GM19468 (cell line): Measurements from ENCODE around the gene EXOG.

Source experiments
- ATAC-seq: cut with Tn5 transposase; IDR thresholded peaks from one replicate; pipeline ENCODE4 v1.9.1; 2021; ENCODE audit warnings: mild to moderate bottlenecking, moderate library complexity, moderate number of reproducible peaks; ENCODE audit not compliant: unreplicated experiment; ENCODE audit errors: extremely low read depth

Gene EXOG

DNA sequence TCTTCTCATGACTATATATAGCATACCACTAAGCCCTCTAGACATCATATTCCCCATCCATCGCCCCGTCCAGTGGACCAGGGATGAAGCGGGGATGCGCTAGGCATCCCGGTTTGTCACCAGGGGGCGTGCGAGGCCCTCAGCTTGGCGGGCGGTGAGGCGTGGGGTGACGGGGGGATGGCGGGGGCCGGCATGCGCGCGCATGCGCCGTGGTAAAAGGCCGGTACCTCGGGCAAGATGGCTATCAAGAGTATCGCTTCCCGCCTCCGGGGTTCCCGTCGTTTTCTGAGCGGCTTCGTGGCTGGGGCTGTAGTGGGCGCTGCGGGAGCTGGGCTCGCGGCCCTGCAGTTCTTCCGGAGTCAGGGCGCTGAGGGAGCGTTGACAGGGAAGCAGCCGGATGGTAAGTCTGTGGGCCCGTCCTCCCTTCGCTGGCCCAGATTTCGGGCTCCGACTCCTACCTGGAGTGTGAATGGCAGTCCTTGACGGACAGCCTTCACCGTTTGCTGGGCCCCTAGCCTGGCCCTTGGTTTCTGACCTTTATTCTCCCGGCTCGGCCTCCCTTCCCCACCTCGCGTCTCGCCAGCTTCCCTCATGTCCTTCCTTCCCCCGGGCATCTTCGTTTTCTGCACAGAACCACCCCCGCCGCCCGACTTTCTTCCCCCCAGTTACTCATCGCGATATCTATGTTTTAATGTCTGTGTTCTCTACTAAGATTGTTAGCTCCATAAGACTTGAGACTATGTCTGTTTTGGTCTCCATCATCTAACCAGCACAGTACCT lies at the start of gene EXOG:
Gene EXOG (plus strand): TSS at position 210 of the 780 bp plus-strand sequence. CDS start 28 bp downstream, at position 238.
- ATAC-seq: peak; percentile 75

GRCh38 chr3:38446812-38447211 lies 49.3 kb upstream of the EXOG start:
- ATAC-seq: no peak

DNA sequence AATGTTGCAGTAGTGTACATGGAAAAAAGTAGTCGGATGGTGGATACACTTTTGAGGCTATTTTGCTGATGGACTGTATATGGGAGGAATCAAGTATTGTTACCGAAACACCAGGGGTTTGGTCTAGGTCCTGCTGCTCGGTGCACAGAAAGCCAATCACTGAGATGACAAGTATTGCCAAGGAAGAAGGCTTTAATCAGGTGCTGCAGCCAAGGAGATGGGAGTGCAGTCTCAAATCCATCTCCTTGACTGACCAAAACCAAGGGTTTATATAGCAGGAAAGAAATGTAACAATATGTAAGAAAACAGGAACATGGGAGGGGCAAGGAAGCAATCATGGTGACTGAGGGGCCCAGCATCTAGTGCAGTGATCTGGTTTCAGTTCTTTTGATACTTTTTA lies 45.3 kb upstream of the EXOG start:
- no peak for ATAC-seq

DNA sequence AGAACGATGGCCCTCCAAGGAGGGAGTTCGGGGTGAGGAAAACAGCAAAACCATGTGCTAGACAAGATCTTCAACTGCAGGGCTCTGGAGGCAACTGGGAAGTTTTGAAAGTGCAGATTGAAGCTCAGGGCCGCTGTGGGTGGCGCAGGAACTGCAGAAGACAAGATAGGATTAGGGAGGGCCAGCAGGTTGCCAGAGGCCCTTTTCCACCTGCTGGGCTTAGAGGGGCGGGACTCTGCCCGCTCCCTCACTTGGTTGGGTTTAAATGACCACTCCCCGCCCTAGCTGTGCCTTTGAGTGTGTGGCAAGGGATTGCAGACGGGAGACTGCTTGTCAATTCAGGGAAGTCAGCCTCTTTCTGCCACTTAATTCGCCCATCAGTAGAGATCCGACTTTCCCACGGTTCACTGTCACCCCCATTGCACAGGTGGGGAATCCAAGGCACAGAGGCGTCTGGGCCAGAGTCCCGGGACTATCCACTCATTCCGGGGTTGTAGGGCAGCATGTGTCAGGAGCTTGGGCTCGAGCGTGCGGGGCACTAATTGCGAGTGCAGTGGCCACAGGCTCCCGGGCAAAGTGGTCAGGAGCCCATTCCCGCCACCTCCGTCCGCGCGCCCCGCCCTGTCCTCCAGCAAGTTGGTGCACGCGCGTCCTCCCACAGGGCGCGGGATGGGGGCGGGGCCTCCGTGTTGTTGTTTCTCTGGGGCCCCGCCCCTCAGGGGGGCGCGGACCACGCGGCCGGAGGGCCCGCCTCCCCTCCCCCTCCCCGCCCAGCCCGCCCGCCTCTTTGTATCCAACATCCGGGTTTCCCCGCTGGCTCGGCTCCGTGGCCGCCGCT lies 42.8 kb upstream of the EXOG start, which contains the start of gene ACVR2B:
Gene ACVR2B (plus strand): TSS at position 816 of the 838 bp plus-strand sequence. CDS start 433 bp downstream, outside the sequence.
- no peak for ATAC-seq

DNA sequence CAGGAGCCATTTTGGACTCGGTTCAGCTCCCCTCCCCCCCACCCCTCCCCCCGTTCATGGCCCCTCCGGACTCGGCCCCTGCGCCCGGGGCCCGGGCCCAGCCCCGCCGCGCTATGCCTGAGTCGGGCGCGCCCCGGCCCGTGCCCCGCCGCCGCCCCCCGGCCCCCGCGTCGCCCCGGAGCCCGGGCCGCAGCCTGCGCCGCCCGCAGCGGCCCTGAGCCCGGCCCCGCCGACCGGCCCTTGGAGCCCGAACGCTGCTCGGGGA lies 42.3 kb upstream of the EXOG start:
- no peak for ATAC-seq

DNA sequence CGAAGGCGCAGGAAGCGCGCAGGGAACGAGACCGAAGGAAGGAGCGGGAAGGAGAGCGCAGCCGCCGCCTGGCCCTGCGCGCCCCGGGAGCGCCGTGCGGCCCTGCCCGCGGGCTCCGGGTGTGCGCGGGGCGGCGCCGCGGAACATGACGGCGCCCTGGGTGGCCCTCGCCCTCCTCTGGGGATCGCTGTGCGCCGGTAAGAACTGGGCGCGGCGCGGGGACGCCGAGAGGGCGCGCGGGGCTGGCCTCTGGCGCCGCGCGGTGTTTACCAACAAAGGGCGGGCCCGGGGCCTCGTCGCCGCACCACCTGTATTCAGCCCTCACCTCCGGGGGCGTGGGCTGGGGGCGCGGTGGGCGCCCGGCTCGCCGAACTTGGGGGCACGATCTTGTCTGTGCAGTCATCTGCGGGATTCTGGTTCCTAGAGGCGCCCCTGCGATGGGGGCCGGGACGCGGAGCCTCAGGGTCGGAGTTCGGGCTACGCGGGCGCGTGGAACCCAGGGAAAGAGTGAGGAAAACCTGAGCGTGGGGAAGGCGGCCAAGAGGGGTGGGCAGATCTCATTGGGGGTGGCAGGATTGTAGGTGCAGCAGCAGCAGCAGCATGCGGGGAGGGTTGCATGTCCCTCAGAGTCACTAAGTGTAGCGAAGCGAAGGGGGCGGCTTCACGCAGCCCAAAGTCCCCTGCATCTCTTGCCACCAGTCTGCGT lies 41.8 kb upstream of the EXOG start:
- ATAC-seq: no peak

DNA sequence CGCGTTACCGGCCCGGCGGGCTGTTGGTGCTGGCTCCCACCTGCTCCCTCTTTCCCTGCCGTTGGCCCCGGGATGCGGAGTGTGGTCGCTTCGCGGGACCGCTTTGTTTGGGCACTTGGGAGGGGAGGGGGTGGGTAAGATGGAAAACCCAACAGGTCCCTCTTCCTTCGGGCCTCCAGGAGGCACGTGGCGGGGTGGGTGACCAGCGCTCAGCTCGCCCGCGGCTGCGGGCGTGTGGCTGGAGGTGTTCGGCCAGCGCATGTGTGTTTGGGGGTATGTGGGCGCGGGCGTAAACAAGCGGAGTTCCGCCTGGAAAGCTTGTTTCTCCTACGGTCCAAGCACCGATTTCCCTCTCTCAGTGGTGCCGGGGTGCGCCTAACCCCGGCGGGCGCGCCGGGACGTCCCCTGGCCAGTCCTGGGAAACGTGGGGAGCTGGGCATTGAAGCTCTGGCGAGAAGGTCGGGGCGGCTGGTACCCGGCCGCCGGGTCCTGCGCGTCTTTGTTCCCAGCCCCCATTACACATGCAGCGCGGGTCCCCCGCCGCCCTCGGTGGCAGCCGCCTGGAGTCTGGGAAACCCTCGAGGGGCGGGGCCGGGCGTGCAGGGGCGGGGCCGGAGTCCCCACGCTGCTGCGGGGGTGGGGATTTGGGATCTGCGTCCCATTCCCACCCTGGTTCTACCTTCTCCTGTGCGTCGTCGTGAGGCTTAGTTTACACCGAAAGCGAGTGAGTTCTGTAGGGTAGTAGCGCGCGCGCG lies 41.1 kb upstream of the EXOG start:
- ATAC-seq: no peak

GRCh38 chr3:38455639-38456430 lies 40.3 kb upstream of the EXOG start:
- no peak for ATAC-seq

GRCh38 chr3:38457111-38458003 lies 38.8 kb upstream of the EXOG start:
- no peak for ATAC-seq

DNA sequence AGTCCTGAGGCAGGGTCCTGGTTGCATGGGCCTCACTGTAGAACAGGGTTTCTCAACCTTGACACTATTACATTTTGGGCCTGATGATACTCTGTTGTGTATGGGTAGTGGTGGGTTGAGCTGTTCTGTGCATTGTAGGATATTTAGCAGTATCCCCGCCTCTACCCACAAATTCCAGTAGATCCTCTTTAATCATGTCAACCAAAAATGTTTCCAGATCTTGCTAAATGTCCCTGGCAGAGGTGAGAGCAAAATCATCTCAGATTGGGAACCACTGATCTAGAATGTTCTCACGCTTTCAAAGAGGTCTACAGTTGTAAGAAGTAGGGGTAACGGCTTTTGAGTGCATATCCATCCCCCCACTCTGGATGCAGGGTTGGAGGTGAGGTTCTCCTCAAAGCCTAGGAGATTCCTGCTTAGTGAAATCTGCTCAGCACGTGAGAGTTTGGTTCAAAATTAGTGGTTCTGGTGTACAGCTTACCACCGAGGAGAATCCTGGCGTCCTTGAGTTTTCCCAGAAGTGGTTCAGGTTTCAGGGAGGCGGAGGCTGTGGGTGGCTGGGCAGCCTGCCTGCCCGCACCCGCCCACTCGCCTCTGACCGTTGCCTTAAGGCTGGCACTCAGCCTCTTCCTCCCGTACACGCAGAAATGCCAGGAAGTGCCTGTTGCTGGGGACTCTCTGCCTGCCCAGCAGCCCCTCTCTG lies 37.2 kb upstream of the EXOG start:
- no peak for ATAC-seq

DNA sequence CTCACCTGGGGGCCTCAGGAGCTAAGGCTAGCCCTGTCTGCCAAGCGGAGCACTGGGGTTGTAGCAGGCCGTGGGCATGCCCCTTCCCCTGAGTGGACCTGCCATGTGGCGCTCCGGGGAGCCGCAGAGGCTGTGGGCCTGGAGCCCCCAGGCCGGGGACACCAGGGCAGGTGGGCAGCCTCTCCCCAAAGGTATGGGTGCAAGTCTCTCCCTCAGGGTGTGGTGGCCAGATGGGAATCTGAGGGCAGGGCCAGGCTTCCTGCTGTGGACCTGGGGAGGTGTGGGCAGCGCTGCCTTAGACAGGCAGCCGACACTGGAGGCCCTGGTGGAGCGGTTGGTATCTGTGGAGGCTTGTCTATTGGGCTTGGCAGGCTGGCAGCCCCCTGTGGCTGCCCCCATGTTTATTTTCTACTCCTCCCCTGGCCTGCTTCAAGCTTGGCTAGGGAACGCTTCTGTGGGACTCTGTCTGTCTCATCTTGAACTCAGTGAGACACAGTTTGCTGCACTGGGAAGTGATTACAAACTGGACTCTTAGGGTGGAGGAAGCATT lies 36.6 kb upstream of the EXOG start:
- no peak for ATAC-seq

DNA sequence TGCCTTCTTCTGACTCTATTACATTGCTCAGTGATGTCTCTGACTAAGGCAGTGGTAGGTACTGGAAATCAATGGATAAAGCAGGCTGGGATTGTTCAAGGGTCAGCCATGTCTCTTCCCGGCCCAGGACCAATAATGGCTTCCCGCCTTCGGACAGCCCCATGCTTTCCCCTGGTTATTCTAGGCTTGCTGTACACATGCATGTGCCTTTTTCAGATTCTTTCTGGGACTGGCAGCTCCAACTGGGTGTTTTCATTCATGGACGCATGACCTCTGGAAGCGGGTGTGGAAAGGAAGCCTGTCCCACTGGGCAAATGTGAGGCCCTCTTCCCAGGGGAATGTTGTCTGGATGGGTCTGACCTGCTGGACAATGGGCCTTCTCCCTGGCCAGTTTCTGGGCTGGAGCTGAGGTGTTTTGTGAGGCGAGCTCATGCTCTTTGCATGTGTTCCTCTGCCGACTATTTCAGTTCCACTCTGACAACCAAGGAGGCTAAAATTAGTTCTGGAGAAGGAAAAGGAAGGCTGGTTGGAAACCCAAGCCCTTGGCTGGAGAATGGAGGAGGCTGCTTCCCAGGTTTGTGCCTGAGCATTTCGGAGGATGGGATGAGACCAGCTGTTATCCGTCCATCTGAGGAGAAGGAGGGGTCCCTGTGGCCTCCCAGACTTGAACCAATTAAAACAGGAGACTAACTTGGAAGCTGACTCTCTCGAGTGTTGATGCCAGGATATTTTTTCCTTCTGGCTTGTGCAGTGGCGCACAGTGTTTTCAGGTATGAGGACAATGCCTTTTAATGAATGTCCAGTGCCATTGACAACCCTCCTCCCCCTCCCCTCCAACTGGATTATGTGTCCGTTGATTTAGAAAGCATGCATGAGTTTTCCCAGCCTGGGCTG lies 35.5 kb upstream of the EXOG start:
- no peak for ATAC-seq

DNA sequence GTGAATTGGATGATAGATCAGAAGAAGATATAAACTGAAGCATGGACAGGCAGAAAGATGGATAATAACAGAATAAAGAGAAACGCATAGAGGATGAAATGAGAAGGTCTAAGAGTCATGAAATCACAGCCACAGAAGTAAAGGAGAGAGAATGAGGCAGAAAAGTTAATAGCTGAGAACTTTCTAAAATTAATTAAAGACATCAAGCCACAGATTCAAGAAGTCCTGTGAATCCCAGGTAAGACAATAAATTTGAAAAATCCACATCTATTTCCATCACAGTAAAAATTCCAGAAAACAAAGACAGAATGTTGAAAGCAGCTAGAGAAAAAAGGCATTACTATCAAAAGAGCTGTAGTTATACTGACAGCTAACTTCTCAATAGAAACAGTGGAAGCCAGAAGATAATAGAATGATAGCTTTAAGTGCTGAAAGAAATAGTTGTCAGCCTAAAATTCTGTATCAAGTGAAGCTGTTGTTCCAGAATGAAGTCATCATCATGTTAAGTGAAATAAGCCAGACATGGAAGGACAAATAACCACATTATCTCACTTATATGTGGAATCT lies 30.5 kb upstream of the EXOG start:
- ATAC-seq: no peak

GRCh38 chr3:38468765-38469164 lies 27.4 kb upstream of the EXOG start:
- ATAC-seq: no peak

- no peak for ATAC-seq
These were observed 26.3 kb upstream of the EXOG start for GRCh38 chr3:38469852-38470251.

GRCh38 chr3:38471260-38471857 lies 24.8 kb upstream of the EXOG start:
- no peak for ATAC-seq
